HCT116 (cell line): ENCODE data around the gene PAOX. TPM values are rescaled to one million over a fixed set of nuclear protein-coding genes. Genes with fewer than 3 reads are reported as not detected.
"Not testable (repeated sequence)": the region's sequence is repeated elsewhere in the genome, so short reads cannot be mapped to it uniquely, and the experiment has no call there.

ENCODE experiments used
- ATAC-seq: fragments of 200-7000 bp; cut with Tn5 transposase; 2 replicates; pipeline ENCODE4 v1.9.1; 2020; ENCODE audit warnings: mild to moderate bottlenecking, moderate library complexity
- BruUV-seq: library from RNA; stranded (reverse); fragments of 400-500 nt; replicated peaks from 2 replicates; lab custom pipeline; 2021; lab: Mats Ljungman, UMichigan
- CTCF ChIA-PET: fragments of 300-600 bp; sonication (Branson Sonifier 250); formaldehyde crosslinking; loops from one replicate; lab custom pipeline; 2021; ENCODE audit warnings: antibody characterized with exemption; lab: Charles Lee
- POLR2A ChIA-PET: fragments of 300-600, 350-600 bp; sonication (Branson Sonifier 250); formaldehyde crosslinking; loops from one replicate; lab custom pipeline; 2021; ENCODE audit warnings: antibody characterized with exemption; lab: Charles Lee
- RAD21 ChIA-PET, 2 experiments: fragments of 300-600 bp; sonication (Branson Sonifier 250); formaldehyde crosslinking; loops; one replicate each; lab custom pipeline; 2023; ENCODE audit warnings: low total read pairs in 2 of 2; ENCODE audit not compliant: uncharacterized antibody in 2 of 2, unreplicated experiment in 2 of 2, low non-redundant PET in 1 of 2; lab: Charles Lee
- DNase-seq: peaks from one replicate; pipeline ENCODE4 v3.0.0-alpha.2; 2010; ENCODE audit warnings: low read depth, low spot score
- H2AFZ ChIP-seq: fragments of 200-600 bp; shearing (Covaris generic), sonication (generic); 2 replicates; pipeline ENCODE4 v1.6.1; 2017; ENCODE audit warnings: low read depth, mixed run types, mixed read lengths, antibody characterized with exemption, low read length; ENCODE audit not compliant: poor library complexity, severe bottlenecking
- H3K27ac ChIP-seq: 2 replicates; pipeline ENCODE4 v1.5.1; 2012; ENCODE audit warnings: low read depth, low read length
- H3K27me3 ChIP-seq: fragments of 200-600 bp; sonication (generic); 2 replicates; pipeline ENCODE4 v1.6.1; 2016; ENCODE audit warnings: mixed run types, low read length, mixed read lengths; ENCODE audit not compliant: insufficient read depth
- H3K36me3 ChIP-seq, 2 experiments: fragments of 200-500 bp in 1 of 2; fragments of 200-600 bp in 1 of 2; sonication (Bioruptor generic) in 1 of 2; sonication (generic) in 1 of 2; 2 replicates each; pipeline versions ENCODE4 v1.5.1 to v1.6.1; 2014 to 2016; ENCODE audit warnings: low read length in 2 of 2, inconsistent platforms in 1 of 2, mixed read lengths in 1 of 2, mixed run types in 1 of 2; ENCODE audit not compliant: insufficient read depth in 2 of 2, control insufficient read depth in 1 of 2
- H3K4me1 ChIP-seq, 2 experiments: fragments of 200-600 bp in 1 of 2; sonication (generic) in 1 of 2; 2 replicates each; pipeline versions ENCODE4 v1.5.1 to v1.6.1; 2012 to 2017; ENCODE audit warnings: low read length in 2 of 2, inconsistent platforms in 1 of 2, mild to moderate bottlenecking in 1 of 2, mixed read lengths in 1 of 2, mixed run types in 1 of 2, moderate library complexity in 1 of 2; ENCODE audit not compliant: insufficient read depth in 2 of 2, control insufficient read depth in 1 of 2
- H3K4me2 ChIP-seq: fragments of 200-600 bp; sonication (generic); 2 replicates; pipeline ENCODE4 v1.6.1; 2017; ENCODE audit warnings: mixed run types, low read length, mixed read lengths
- H3K4me3 ChIP-seq, 2 experiments: fragments of 200-600 bp in 1 of 2; sonication (generic) in 1 of 2; replicated peaks in 1 of 2; 2 replicates each; pipeline ENCODE4 v1.5.1; 2011 to 2016; ENCODE audit warnings: low read length in 2 of 2, control low read depth in 1 of 2, low read depth in 1 of 2, mild to moderate bottlenecking in 1 of 2, mixed read lengths in 1 of 2, mixed run types in 1 of 2
- H3K79me2 ChIP-seq: fragments of 200-600 bp; sonication (generic); 2 replicates; pipeline ENCODE4 v1.6.1; 2017; ENCODE audit warnings: mild to moderate bottlenecking, mixed run types, low read length, moderate library complexity, mixed read lengths; ENCODE audit not compliant: insufficient read depth
- H3K9ac ChIP-seq: fragments of 200-600 bp; sonication (generic); 2 replicates; pipeline ENCODE4 v1.6.1; 2016; ENCODE audit warnings: low read length, mixed read lengths
- H3K9me2 ChIP-seq: fragments of 200-600 bp; sonication (generic), shearing (Covaris generic); 2 replicates; pipeline ENCODE4 v1.6.1; 2017; ENCODE audit warnings: mixed run types, mild to moderate bottlenecking, moderate library complexity; ENCODE audit not compliant: insufficient read depth
- H3K9me3 ChIP-seq, 2 experiments: fragments of 200-500 bp in 1 of 2; fragments of 200-600 bp in 1 of 2; sonication (Bioruptor generic) in 1 of 2; sonication (generic) in 1 of 2; 2 replicates each; pipeline ENCODE4 v1.6.1; 2014 to 2017; ENCODE audit warnings: low read length in 2 of 2, mixed read lengths in 2 of 2, inconsistent platforms in 1 of 2, low read depth in 1 of 2, mild to moderate bottlenecking in 1 of 2, mixed run types in 1 of 2, moderate library complexity in 1 of 2; ENCODE audit not compliant: control insufficient read depth in 1 of 2, insufficient read depth in 1 of 2
- H4K20me1 ChIP-seq: fragments of 200-600 bp; sonication (generic), shearing (Covaris generic); 2 replicates; pipeline ENCODE4 v1.6.1; 2017; ENCODE audit warnings: mixed run types, mild to moderate bottlenecking, moderate library complexity; ENCODE audit not compliant: insufficient read depth
- CBX3 ChIP-seq: IDR thresholded peaks from 2 replicates; pipeline ENCODE4 v1.6.1; 2012; ENCODE audit warnings: low read depth
- FOSL1 ChIP-seq: IDR thresholded peaks from 2 replicates; pipeline ENCODE4 v1.6.1; 2012; ENCODE audit warnings: low read depth
- POLR2A ChIP-seq: IDR thresholded peaks from 2 replicates; pipeline ENCODE4 v1.7.0; 2011; ENCODE audit warnings: borderline replicate concordance; ENCODE audit not compliant: insufficient read depth, insufficient read length; ENCODE audit errors: extremely low read depth
- YY1 ChIP-seq: IDR thresholded peaks from 2 replicates; pipeline ENCODE4 v1.6.1; 2011; ENCODE audit warnings: low read length, low read depth, moderate library complexity, mild to moderate bottlenecking; ENCODE audit not compliant: insufficient replicate concordance; ENCODE audit errors: extremely low read depth
- ZFX ChIP-seq: fragments of 450-650 bp; IDR thresholded peaks from 2 replicates; pipeline ENCODE4 v1.6.1; 2017
- intact Hi-C: fragments of 100-400 bp; cut with micrococcal nuclease; formaldehyde crosslinking; loops from 2 replicates; pipeline ENCODE4 v1.10.0; 2022
- total RNA-seq: library from RNA; stranded (reverse); gene quantifications from one replicate; pipeline ENCODE4 v1.2.1, GENCODE V29; 2021; ENCODE audit not compliant: unreplicated experiment
- TF ChIP-seq, protein P1 (sequence below): IDR thresholded peaks from 2 replicates; pipeline ENCODE4 v1.6.1; 2012
- TF ChIP-seq, protein P2 (sequence below): IDR thresholded peaks from 2 replicates; pipeline ENCODE4 v1.6.1; 2012; ENCODE audit warnings: low read depth

Gene PAOX
- total RNA-seq, 1 experiment from 2014 or later: 3.5 TPM

DNA sequence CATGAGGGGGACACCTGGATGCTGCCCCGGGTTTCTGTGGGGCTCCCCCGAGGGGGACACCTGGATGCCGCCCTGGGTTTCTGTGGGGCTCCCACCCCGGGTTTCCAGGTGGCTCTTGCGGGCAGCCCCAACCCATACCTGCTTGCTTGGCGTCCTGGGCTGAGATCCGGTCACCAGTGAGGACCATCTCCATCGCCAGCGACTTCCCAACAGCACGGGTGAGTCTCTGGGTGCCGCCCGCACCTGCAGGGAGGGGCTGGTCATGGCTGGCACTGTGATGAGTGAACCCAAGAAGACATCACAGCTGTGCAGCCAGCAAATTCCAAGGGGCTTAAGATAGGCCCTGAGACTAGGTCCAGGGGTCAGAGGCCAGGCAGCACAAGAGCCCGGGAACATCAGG is 12.3 kb upstream of the PAOX start:
- TF ChIP-seq ZFX (no peak), POLR2A (no peak), YY1 (no peak), FOSL1 (no peak), CBX3 (no peak)
- TF ChIP-seq, protein P1, sequence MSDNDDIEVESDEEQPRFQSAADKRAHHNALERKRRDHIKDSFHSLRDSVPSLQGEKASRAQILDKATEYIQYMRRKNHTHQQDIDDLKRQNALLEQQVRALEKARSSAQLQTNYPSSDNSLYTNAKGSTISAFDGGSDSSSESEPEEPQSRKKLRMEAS: no peak
- TF ChIP-seq, protein P2, sequence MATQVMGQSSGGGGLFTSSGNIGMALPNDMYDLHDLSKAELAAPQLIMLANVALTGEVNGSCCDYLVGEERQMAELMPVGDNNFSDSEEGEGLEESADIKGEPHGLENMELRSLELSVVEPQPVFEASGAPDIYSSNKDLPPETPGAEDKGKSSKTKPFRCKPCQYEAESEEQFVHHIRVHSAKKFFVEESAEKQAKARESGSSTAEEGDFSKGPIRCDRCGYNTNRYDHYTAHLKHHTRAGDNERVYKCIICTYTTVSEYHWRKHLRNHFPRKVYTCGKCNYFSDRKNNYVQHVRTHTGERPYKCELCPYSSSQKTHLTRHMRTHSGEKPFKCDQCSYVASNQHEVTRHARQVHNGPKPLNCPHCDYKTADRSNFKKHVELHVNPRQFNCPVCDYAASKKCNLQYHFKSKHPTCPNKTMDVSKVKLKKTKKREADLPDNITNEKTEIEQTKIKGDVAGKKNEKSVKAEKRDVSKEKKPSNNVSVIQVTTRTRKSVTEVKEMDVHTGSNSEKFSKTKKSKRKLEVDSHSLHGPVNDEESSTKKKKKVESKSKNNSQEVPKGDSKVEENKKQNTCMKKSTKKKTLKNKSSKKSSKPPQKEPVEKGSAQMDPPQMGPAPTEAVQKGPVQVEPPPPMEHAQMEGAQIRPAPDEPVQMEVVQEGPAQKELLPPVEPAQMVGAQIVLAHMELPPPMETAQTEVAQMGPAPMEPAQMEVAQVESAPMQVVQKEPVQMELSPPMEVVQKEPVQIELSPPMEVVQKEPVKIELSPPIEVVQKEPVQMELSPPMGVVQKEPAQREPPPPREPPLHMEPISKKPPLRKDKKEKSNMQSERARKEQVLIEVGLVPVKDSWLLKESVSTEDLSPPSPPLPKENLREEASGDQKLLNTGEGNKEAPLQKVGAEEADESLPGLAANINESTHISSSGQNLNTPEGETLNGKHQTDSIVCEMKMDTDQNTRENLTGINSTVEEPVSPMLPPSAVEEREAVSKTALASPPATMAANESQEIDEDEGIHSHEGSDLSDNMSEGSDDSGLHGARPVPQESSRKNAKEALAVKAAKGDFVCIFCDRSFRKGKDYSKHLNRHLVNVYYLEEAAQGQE: no peak
- TF ChIP-seq, all 23 proteins: peak for 0
- H4K20me1 ChIP-seq: no peaks in the 10 kb centered on the region
- no peaks in the 10 kb centered on the region for H3K27me3 ChIP-seq
- H3K36me3 ChIP-seq: no peaks in the 10 kb centered on the region; a peak in 2 of 4 replicates
- intact Hi-C loops: no loop called here
- H3K9me3 ChIP-seq: no peaks in the 10 kb centered on the region
- ChIA-PET CTCF (no interaction called here), RAD21 (no interaction called here), POLR2A (no interaction called here)
- no peak overlapping the region for H3K4me3 ChIP-seq
- no peak for ATAC-seq
- no peak overlapping the region for H3K27ac ChIP-seq
- H3K9me2 ChIP-seq: no peaks in the 10 kb centered on the region
- DNase-seq: no peak
- no peak overlapping the region for H2AFZ ChIP-seq
- no peaks in the 10 kb centered on the region for H3K4me1 ChIP-seq
- no peaks in the 10 kb centered on the region for H3K79me2 ChIP-seq
- no peak overlapping the region for H3K9ac ChIP-seq
- no peak overlapping the region for H3K4me2 ChIP-seq
- BruUV-seq: no TSS peak

DNA sequence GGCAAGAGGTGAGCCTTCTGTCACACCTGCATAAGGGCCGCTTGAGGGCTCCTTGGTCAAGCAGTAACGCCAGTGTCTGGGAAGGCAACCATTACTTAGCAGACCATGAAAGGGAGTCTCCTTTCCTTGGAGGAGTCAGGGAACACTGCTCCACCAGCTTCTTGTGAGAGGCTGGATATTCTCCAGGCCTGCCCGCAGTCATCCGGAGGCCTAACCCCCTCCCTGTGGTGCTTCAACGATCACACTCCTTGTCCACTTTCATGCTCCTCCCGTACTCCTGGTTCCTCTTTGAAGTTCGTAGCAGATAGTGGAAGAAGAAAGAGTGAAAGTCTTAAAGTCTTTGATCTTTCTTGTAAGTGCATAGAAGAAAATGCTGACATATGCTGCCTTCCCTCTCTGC is 11.6 kb upstream of the PAOX start:
- H3K27me3 ChIP-seq, H3K9ac ChIP-seq, DNase-seq, H3K79me2 ChIP-seq, H3K9me2 ChIP-seq, CTCF ChIA-PET, BruUV-seq, intact Hi-C loops, H4K20me1 ChIP-seq, POLR2A ChIA-PET, H3K4me3 ChIP-seq, H3K9me3 ChIP-seq, RAD21 ChIA-PET, H3K27ac ChIP-seq, H3K4me1 ChIP-seq, H3K4me2 ChIP-seq, ATAC-seq, H2AFZ ChIP-seq, H3K36me3 ChIP-seq: not testable (repeated sequence)
